Lung microvascular endothelial cell (primary cell): ENCODE results near the gene MAP2K6. TPM values are rescaled to one million over a fixed set of nuclear protein-coding genes. Genes with fewer than 3 reads are reported as not detected.

Experiments
- total RNA-seq: library from RNA; depleted of rRNA; stranded (reverse); fragments of >200 nt; gene quantifications from 2 replicates; pipeline ENCODE4 v1.2.1, GENCODE V29; 2014

The MAP2K6 gene
- total RNA-seq, 1 donor from 2014 or later, result 2.8 TPM

Other genes with a start within 250 kb of the MAP2K6 start
- gene ABCA10, start 185.9 kb upstream of the MAP2K6 start, total RNA-seq, result 0.22 and 0.60 TPM in 2 replicates
- 11.8 and 17.1 TPM in 2 replicates for gene ABCA5, start 87.6 kb upstream of the MAP2K6 start, total RNA-seq